Prostate gland (tissue), 2 donors: ENCODE results near the gene RALGPS1. TPM values are rescaled to one million over a fixed set of nuclear protein-coding genes. Genes with fewer than 3 reads are reported as not detected.

Source experiments
- DNase-seq: peaks from one replicate; pipeline ENCODE4 v3.0.0-alpha.2; 2019; ENCODE audit warnings: low spot score
- H3K27ac ChIP-seq, 2 donors: fragments of 200-600 bp; sonication (generic); 2 replicates each; pipeline ENCODE4 v1.5.1; 2017 to 2019
- H3K27me3 ChIP-seq: fragments of 200-600 bp; sonication (generic); replicated peaks from 2 replicates; pipeline ENCODE4 v1.5.1; 2019; ENCODE audit not compliant: insufficient read depth
- H3K36me3 ChIP-seq, 2 donors: fragments of 200-600 bp; sonication (generic); 1 replicate in 1 of 2; 2 replicates in 1 of 2; pipeline versions ENCODE4 v1.5.1 to v1.8.1; 2017 to 2019
- H3K4me1 ChIP-seq: fragments of 200-600 bp; sonication (generic); replicated peaks from 2 replicates; pipeline ENCODE4 v1.5.1; 2019
- H3K4me3 ChIP-seq, 2 donors: fragments of 200-600 bp; sonication (generic); 2 replicates each; pipeline ENCODE4 v1.5.1; 2017 to 2019
- H3K9me3 ChIP-seq: fragments of 200-600 bp; sonication (generic); 2 replicates; pipeline ENCODE4 v1.5.1; 2017
- POLR2A ChIP-seq: fragments of 450-650 bp; IDR thresholded peaks from one replicate; pipeline ENCODE4 v1.6.1; 2016; ENCODE audit warnings: antibody characterized with exemption, mild to moderate bottlenecking
- POLR2AphosphoS5 ChIP-seq: sonication (generic); formaldehyde crosslinking; IDR thresholded peaks from one replicate; pipeline ENCODE4 v1.6.1; 2017; ENCODE audit warnings: antibody characterized with exemption
- WGBS: methylation state at CpG from one replicate; pipeline ENCODE4 v1.1.5; 2018; 5-methylcytosine and 5-hydroxymethylcytosine counted together
- intact Hi-C: fragments of 100-400 bp; cut with DNase I; formaldehyde crosslinking; loops from one replicate; pipeline ENCODE4 v1.14.2; 2022
- total RNA-seq, 2 donors: library from RNA; depleted of rRNA; stranded (reverse); fragments of >200 nt; gene quantifications; one replicate each; pipeline ENCODE4 v1.1.0, GENCODE V29; 2016
- TF ChIP-seq, protein P1 (sequence below), 4 experiments: fragments of 200-600 bp in 2 of 4; fragments of 450-650 bp in 2 of 4; sonication (generic) in 2 of 4; IDR thresholded peaks; 1 replicate in 3 of 4; 2 replicates in 1 of 4; pipeline ENCODE4 v1.5.1; 2016 to 2019; ENCODE audit warnings: antibody characterized with exemption in 4 of 4, mild to moderate bottlenecking in 2 of 4, moderate library complexity in 2 of 4

The RALGPS1 gene
- total RNA-seq, 2 donors from 2014 or later: 14.7 to 20.7 TPM

DNA sequence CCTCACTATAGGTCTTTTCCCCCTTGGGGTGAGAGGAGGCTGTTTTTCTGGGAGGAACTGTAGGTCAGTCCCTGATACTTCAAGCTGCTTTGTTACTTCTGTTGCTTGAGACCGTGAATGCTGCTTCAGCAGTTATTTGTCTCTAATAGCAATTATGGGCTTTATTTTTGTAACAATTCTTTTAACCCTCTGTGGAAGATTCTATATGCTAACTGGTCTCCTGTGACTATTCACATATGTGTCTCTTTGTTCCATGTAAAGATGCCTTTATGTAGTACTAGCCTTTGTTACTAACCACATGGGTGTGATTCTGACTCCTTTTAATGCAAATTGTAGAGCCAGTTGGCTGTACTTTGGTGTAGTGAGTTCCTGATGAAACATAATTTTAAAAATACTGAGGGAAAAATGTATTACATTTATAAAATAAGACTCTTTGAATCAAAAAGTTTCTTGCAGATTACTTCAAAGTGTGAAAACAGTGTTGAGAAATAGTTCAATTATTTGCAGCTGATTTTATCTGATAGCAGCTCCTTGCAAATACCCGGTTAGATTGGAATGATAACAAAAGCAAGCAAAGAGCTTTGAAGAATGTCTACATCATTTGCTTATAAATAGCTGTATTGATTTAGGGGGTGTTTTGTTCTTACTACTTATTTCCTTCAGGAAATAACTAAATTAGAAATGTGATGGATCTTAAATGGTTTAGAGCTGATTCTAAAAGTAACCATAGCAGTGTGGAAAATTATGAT is 161.2 kb downstream of the RALGPS1 start:
- H3K4me1 ChIP-seq: peaks cover 10% of the 10 kb centered on the region
- no peak overlapping the region for H3K4me3 ChIP-seq
- H3K27ac ChIP-seq: peak overlapping the region in 1 of 2 donors; percentile 1
- H3K27me3 ChIP-seq: no peaks in the 10 kb centered on the region
- 10% methylated on average over 2 of the region's 2 CpGs for WGBS
- intact Hi-C loops: no loop called here
- TF ChIP-seq POLR2AphosphoS5 (no peak), POLR2A (no peak)
- TF ChIP-seq, protein P1, sequence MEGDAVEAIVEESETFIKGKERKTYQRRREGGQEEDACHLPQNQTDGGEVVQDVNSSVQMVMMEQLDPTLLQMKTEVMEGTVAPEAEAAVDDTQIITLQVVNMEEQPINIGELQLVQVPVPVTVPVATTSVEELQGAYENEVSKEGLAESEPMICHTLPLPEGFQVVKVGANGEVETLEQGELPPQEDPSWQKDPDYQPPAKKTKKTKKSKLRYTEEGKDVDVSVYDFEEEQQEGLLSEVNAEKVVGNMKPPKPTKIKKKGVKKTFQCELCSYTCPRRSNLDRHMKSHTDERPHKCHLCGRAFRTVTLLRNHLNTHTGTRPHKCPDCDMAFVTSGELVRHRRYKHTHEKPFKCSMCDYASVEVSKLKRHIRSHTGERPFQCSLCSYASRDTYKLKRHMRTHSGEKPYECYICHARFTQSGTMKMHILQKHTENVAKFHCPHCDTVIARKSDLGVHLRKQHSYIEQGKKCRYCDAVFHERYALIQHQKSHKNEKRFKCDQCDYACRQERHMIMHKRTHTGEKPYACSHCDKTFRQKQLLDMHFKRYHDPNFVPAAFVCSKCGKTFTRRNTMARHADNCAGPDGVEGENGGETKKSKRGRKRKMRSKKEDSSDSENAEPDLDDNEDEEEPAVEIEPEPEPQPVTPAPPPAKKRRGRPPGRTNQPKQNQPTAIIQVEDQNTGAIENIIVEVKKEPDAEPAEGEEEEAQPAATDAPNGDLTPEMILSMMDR (IDR thresholded peaks at IDR 0.05): no peak
- no peaks in the 10 kb centered on the region for H3K9me3 ChIP-seq
- H3K36me3 ChIP-seq: no peaks in the 10 kb centered on the region
- DNase-seq: no peak

- no peak overlapping the region for H3K27ac ChIP-seq
- whole genome bisulfite sequencing: 79% methylated on average over 5 of the region's 5 CpGs
- TF ChIP-seq POLR2A (no peak), POLR2AphosphoS5 (no peak)
- TF ChIP-seq, protein P1 (IDR thresholded peaks at IDR 0.05): no peak
- no peaks in the 10 kb centered on the region for H3K27me3 ChIP-seq
- no peaks in the 10 kb centered on the region for H3K9me3 ChIP-seq
- no peaks in the 10 kb centered on the region for H3K36me3 ChIP-seq
- H3K4me1 ChIP-seq: peaks cover 10% of the 10 kb centered on the region
- H3K4me3 ChIP-seq: no peak overlapping the region
- intact Hi-C loops: no loop called here
- no peak for DNase-seq
Measured at GRCh38 chr9:127076860-127077643, 162.5 kb downstream of the RALGPS1 start.

GRCh38 chr9:127077644-127077946 is 163.0 kb downstream of the RALGPS1 start:
- no peak for DNase-seq
- 83% methylated on average over 2 of the region's 2 CpGs for WGBS
- Histone ChIP-seq H3K4me1 (peaks cover 10% of the 10 kb centered on the region), H3K27me3 (no peaks in the 10 kb centered on the region), H3K36me3 (no peaks in the 10 kb centered on the region), H3K27ac (no peak overlapping the region), H3K9me3 (no peaks in the 10 kb centered on the region), H3K4me3 (no peak overlapping the region)
- intact Hi-C loops: no loop called here
- TF ChIP-seq POLR2A: no peak
- TF ChIP-seq POLR2AphosphoS5: no peak
- TF ChIP-seq, protein P1 (IDR thresholded peaks at IDR 0.05): no peak

DNA sequence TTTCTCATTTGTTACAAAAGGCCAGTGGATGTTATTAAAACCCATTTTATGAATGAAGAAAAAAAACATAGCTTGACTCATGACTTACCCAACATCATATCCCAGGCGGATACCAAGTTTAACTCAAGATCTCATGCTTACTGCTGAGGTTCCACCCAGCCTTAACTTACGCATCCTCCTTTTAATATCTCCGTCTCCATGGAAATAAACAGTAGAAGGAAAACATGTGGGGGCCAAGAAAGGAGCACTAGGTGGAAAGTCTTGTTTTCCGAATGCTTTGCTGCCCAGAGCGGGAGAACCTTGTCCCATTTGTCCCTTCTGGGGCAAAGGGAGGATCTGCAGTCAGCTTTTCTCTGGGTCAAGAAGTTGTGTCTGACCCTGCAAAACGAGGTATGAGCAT is 163.8 kb downstream of the RALGPS1 start:
- H3K4me1 ChIP-seq: peaks cover 10% of the 10 kb centered on the region
- 96% methylated on average over 6 of the region's 6 CpGs for WGBS
- no peak overlapping the region for H3K4me3 ChIP-seq
- intact Hi-C loops: no loop called here
- H3K27me3 ChIP-seq: no peaks in the 10 kb centered on the region
- no peak overlapping the region for H3K27ac ChIP-seq
- TF ChIP-seq, protein P1 (IDR thresholded peaks at IDR 0.05): no peak
- TF ChIP-seq POLR2AphosphoS5 (no peak), POLR2A (no peak)
- H3K9me3 ChIP-seq: no peaks in the 10 kb centered on the region
- no peak for DNase-seq
- no peaks in the 10 kb centered on the region for H3K36me3 ChIP-seq
